ENCODE measurements around the gene CASP8AP2. TPM values are rescaled to one million over a fixed set of nuclear protein-coding genes. Genes with fewer than 3 reads are reported as not detected.
"Not testable (repeated sequence)": the region's sequence is repeated elsewhere in the genome, so short reads cannot be mapped to it uniquely, and the experiment has no call there.

Gene CASP8AP2
- total RNA-seq, 1 experiment from 2014 or later = 23.6 TPM

GRCh38 chr6:89894169-89894568 lies 64.5 kb downstream of the CASP8AP2 start, which contains the start of gene GJA10:
Gene GJA10 (plus strand): TSS chr6:89894469. CDS start chr6:89894469, 0 bp downstream.
- H3K4me2 ChIP-seq (ENCODE audit: low read depth, low read length, poor library complexity, severe bottlenecking) = no peak within 1 kb of the TSS
- H3K79me2 ChIP-seq (ENCODE audit: low read length) = no peaks in the 10 kb centered on the region
- peaks cover 32% of the 10 kb centered on the region for H3K4me1 ChIP-seq (ENCODE audit: low read length)
- no peaks in the 10 kb centered on the region for H3K9me2 ChIP-seq (replicated peaks; ENCODE audit: insufficient read depth, low read length)
- H3K4me3 ChIP-seq (ENCODE audit: low read length) = no peak within 1 kb of the TSS
- no peaks in the 10 kb centered on the region for H3K36me3 ChIP-seq (ENCODE audit: insufficient read depth, low read length)
- no peaks in the 10 kb centered on the region for H3K27me3 ChIP-seq (ENCODE audit: low read length)
- DNase-seq = peak; percentile 15
- no peak within 1 kb of the TSS for H2AFZ ChIP-seq (ENCODE audit: low read length)
- no peaks in the 10 kb centered on the region for H4K20me1 ChIP-seq (ENCODE audit: insufficient read depth, low read depth, low read length)
- no peaks in the 10 kb centered on the region for H3K9me3 ChIP-seq (ENCODE audit: low read length)
- no peak within 1 kb of the TSS for H3K27ac ChIP-seq (ENCODE audit: low read length)
- no peak within 1 kb of the TSS for H3K9ac ChIP-seq (ENCODE audit: low read length)

- DNase-seq = peak; percentile 49
- no peak overlapping the region for H3K9ac ChIP-seq (ENCODE audit: low read length)
- H4K20me1 ChIP-seq (ENCODE audit: insufficient read depth, low read depth, low read length) = no peaks in the 10 kb centered on the region
- no peak overlapping the region for H3K4me3 ChIP-seq (ENCODE audit: low read length)
- H3K4me1 ChIP-seq (ENCODE audit: low read length) = peaks cover 20% of the 10 kb centered on the region
- H2AFZ ChIP-seq (ENCODE audit: low read length) = no peak overlapping the region
- no peak overlapping the region for H3K4me2 ChIP-seq (ENCODE audit: low read depth, low read length, poor library complexity, severe bottlenecking)
- H3K27me3 ChIP-seq (ENCODE audit: low read length) = no peaks in the 10 kb centered on the region
- no peaks in the 10 kb centered on the region for H3K36me3 ChIP-seq (ENCODE audit: insufficient read depth, low read length)
- no peaks in the 10 kb centered on the region for H3K9me3 ChIP-seq (ENCODE audit: low read length)
- no peaks in the 10 kb centered on the region for H3K9me2 ChIP-seq (replicated peaks; ENCODE audit: insufficient read depth, low read length)
- no peak overlapping the region for H3K27ac ChIP-seq (ENCODE audit: low read length)
- no peaks in the 10 kb centered on the region for H3K79me2 ChIP-seq (ENCODE audit: low read length)
Measured at GRCh38 chr6:89895276-89895874, 65.7 kb downstream of the CASP8AP2 start.

GRCh38 chr6:89910001-89910901 lies 80.6 kb downstream of the CASP8AP2 start:
- not testable (repeated sequence) for H3K27ac ChIP-seq (ENCODE audit: low read length); H3K27me3 ChIP-seq (ENCODE audit: low read length); DNase-seq; H3K79me2 ChIP-seq (ENCODE audit: low read length); H3K4me1 ChIP-seq (ENCODE audit: low read length); H3K9me2 ChIP-seq (replicated peaks; ENCODE audit: insufficient read depth, low read length); H3K9me3 ChIP-seq (ENCODE audit: low read length); H4K20me1 ChIP-seq (ENCODE audit: insufficient read depth, low read depth, low read length); H3K4me3 ChIP-seq (ENCODE audit: low read length); H2AFZ ChIP-seq (ENCODE audit: low read length); H3K36me3 ChIP-seq (ENCODE audit: insufficient read depth, low read length); H3K4me2 ChIP-seq (ENCODE audit: low read depth, low read length, poor library complexity, severe bottlenecking); H3K9ac ChIP-seq (ENCODE audit: low read length)

- DNase-seq = no peak
- H3K79me2 ChIP-seq (ENCODE audit: low read length) = no peaks in the 10 kb centered on the region
- no peaks in the 10 kb centered on the region for H4K20me1 ChIP-seq (ENCODE audit: insufficient read depth, low read depth, low read length)
- no peak overlapping the region for H3K9ac ChIP-seq (ENCODE audit: low read length)
- peaks cover 6% of the 10 kb centered on the region; the same call in 1 of the 2 replicates for H3K9me3 ChIP-seq (ENCODE audit: low read length)
- no peaks in the 10 kb centered on the region for H3K36me3 ChIP-seq (ENCODE audit: insufficient read depth, low read length)
- H3K27me3 ChIP-seq (ENCODE audit: low read length) = no peaks in the 10 kb centered on the region
- H3K4me1 ChIP-seq (ENCODE audit: low read length) = no peaks in the 10 kb centered on the region
- no peak overlapping the region for H3K4me2 ChIP-seq (ENCODE audit: low read depth, low read length, poor library complexity, severe bottlenecking)
- no peak overlapping the region for H3K4me3 ChIP-seq (ENCODE audit: low read length)
- H3K27ac ChIP-seq (ENCODE audit: low read length) = no peak overlapping the region
- H3K9me2 ChIP-seq (replicated peaks; ENCODE audit: insufficient read depth, low read length) = no peaks in the 10 kb centered on the region
- H2AFZ ChIP-seq (ENCODE audit: low read length) = no peak overlapping the region
Measured at GRCh38 chr6:89910902-89911240, 81.2 kb downstream of the CASP8AP2 start.

GRCh38 chr6:89916136-89916920 lies 86.6 kb downstream of the CASP8AP2 start:
- Histone ChIP-seq H3K9ac (ENCODE audit: low read length) (no peak overlapping the region), H3K9me2 (replicated peaks; ENCODE audit: insufficient read depth, low read length) (no peaks in the 10 kb centered on the region)

GRCh38 chr6:89917216-89917615 lies 87.5 kb downstream of the CASP8AP2 start:
- no peaks in the 10 kb centered on the region for H3K27me3 ChIP-seq (ENCODE audit: low read length)
- H3K27ac ChIP-seq (ENCODE audit: low read length) = no peak overlapping the region
- no peaks in the 10 kb centered on the region for H3K9me2 ChIP-seq (replicated peaks; ENCODE audit: insufficient read depth, low read length)
- H3K4me1 ChIP-seq (ENCODE audit: low read length) = peaks cover 9% of the 10 kb centered on the region
- no peak overlapping the region for H3K9ac ChIP-seq (ENCODE audit: low read length)
- no peak overlapping the region for H3K4me2 ChIP-seq (ENCODE audit: low read depth, low read length, poor library complexity, severe bottlenecking)
- no peaks in the 10 kb centered on the region for H3K79me2 ChIP-seq (ENCODE audit: low read length)
- peaks cover 10% of the 10 kb centered on the region; the same call in 1 of the 2 replicates for H3K9me3 ChIP-seq (ENCODE audit: low read length)
- no peak overlapping the region for H3K4me3 ChIP-seq (ENCODE audit: low read length)
- no peaks in the 10 kb centered on the region for H3K36me3 ChIP-seq (ENCODE audit: insufficient read depth, low read length)
- H4K20me1 ChIP-seq (ENCODE audit: insufficient read depth, low read depth, low read length) = no peaks in the 10 kb centered on the region
- no peak overlapping the region for H2AFZ ChIP-seq (ENCODE audit: low read length)
- no peak for DNase-seq

More at GRCh38 chr6:89916136-89916920, 86.6 kb downstream of the CASP8AP2 start:
- peaks cover 9% of the 10 kb centered on the region for H3K4me1 ChIP-seq (ENCODE audit: low read length)
- no peaks in the 10 kb centered on the region for H3K36me3 ChIP-seq (ENCODE audit: insufficient read depth, low read length)
- no peaks in the 10 kb centered on the region for H3K79me2 ChIP-seq (ENCODE audit: low read length)
- H3K27ac ChIP-seq (ENCODE audit: low read length) = no peak overlapping the region
- peaks cover 10% of the 10 kb centered on the region; the same call in 1 of the 2 replicates for H3K9me3 ChIP-seq (ENCODE audit: low read length)
- H3K27me3 ChIP-seq (ENCODE audit: low read length) = no peaks in the 10 kb centered on the region
- DNase-seq = no peak
- no peak overlapping the region for H3K4me3 ChIP-seq (ENCODE audit: low read length)
- H2AFZ ChIP-seq (ENCODE audit: low read length) = no peak overlapping the region
- no peak overlapping the region for H3K4me2 ChIP-seq (ENCODE audit: low read depth, low read length, poor library complexity, severe bottlenecking)
- no peaks in the 10 kb centered on the region for H4K20me1 ChIP-seq (ENCODE audit: insufficient read depth, low read depth, low read length)

- DNase-seq = no peak
- no peak overlapping the region for H3K4me3 ChIP-seq (ENCODE audit: low read length)
- peaks cover 10% of the 10 kb centered on the region; the same call in 1 of the 2 replicates for H3K9me3 ChIP-seq (ENCODE audit: low read length)
Measured at GRCh38 chr6:89917801-89918366, 88.2 kb downstream of the CASP8AP2 start.

More at GRCh38 chr6:89917801-89918366, 88.2 kb downstream of the CASP8AP2 start:
- Histone ChIP-seq H2AFZ (ENCODE audit: low read length) (no peak overlapping the region), H4K20me1 (ENCODE audit: insufficient read depth, low read depth, low read length) (no peaks in the 10 kb centered on the region), H3K79me2 (ENCODE audit: low read length) (no peaks in the 10 kb centered on the region), H3K27ac (ENCODE audit: low read length) (no peak overlapping the region), H3K9ac (ENCODE audit: low read length) (no peak overlapping the region), H3K9me2 (replicated peaks; ENCODE audit: insufficient read depth, low read length) (no peaks in the 10 kb centered on the region), H3K36me3 (ENCODE audit: insufficient read depth, low read length) (no peaks in the 10 kb centered on the region), H3K4me2 (ENCODE audit: low read depth, low read length, poor library complexity, severe bottlenecking) (no peak overlapping the region), H3K4me1 (ENCODE audit: low read length) (peaks cover 9% of the 10 kb centered on the region), H3K27me3 (ENCODE audit: low read length) (no peaks in the 10 kb centered on the region)

Data from Karpas-422 (cell line).